Measurements from ENCODE around the gene HERPUD2.

HERPUD2 gene

GRCh38 chr7:35721288-35721687 is 26.4 kb upstream of the HERPUD2 start:
- H3K4me3 ChIP-seq (ENCODE audit: low read length): no peak overlapping the region
- no peak for TF ChIP-seq ZNF274 (IDR thresholded peaks at IDR 0.05; ENCODE audit: low read depth, low read length)

GRCh38 chr7:35720849-35721248 is 25.9 kb upstream of the HERPUD2 start:
- no peak overlapping the region for H3K4me3 ChIP-seq (ENCODE audit: low read length)
- no peak for TF ChIP-seq ZNF274 (IDR thresholded peaks at IDR 0.05; ENCODE audit: low read depth, low read length)

- no peak for TF ChIP-seq ZNF274 (IDR thresholded peaks at IDR 0.05; ENCODE audit: low read depth, low read length)
- no peak overlapping the region for H3K4me3 ChIP-seq (ENCODE audit: low read length)
These were observed 25.1 kb upstream of the HERPUD2 start for GRCh38 chr7:35720032-35720431.

- TF ChIP-seq ZNF274 (IDR thresholded peaks at IDR 0.05; ENCODE audit: low read depth, low read length): no peak
- H3K4me3 ChIP-seq (ENCODE audit: low read length): no peak overlapping the region
These were observed 23.1 kb upstream of the HERPUD2 start for GRCh38 chr7:35718047-35718446.

- TF ChIP-seq ZNF274 (IDR thresholded peaks at IDR 0.05; ENCODE audit: low read depth, low read length): no peak
- no peak overlapping the region for H3K4me3 ChIP-seq (ENCODE audit: low read length)
These were observed 22.6 kb upstream of the HERPUD2 start for GRCh38 chr7:35717516-35717915.

GRCh38 chr7:35717013-35717412 is 22.1 kb upstream of the HERPUD2 start:
- no peak for TF ChIP-seq ZNF274 (IDR thresholded peaks at IDR 0.05; ENCODE audit: low read depth, low read length)
- H3K4me3 ChIP-seq (ENCODE audit: low read length): no peak overlapping the region

- TF ChIP-seq ZNF274 (IDR thresholded peaks at IDR 0.05; ENCODE audit: low read depth, low read length): no peak
- H3K4me3 ChIP-seq (ENCODE audit: low read length): no peak overlapping the region
These were observed 21.3 kb upstream of the HERPUD2 start for GRCh38 chr7:35716038-35716803.

- TF ChIP-seq ZNF274 (IDR thresholded peaks at IDR 0.05; ENCODE audit: low read depth, low read length): no peak
- no peak overlapping the region for H3K4me3 ChIP-seq (ENCODE audit: low read length)
These were observed 19.9 kb upstream of the HERPUD2 start for GRCh38 chr7:35714862-35715261.

GRCh38 chr7:35714407-35714806 is 19.5 kb upstream of the HERPUD2 start:
- no peak for TF ChIP-seq ZNF274 (IDR thresholded peaks at IDR 0.05; ENCODE audit: low read depth, low read length)
- H3K4me3 ChIP-seq (ENCODE audit: low read length): no peak overlapping the region

- no peak overlapping the region for H3K4me3 ChIP-seq (ENCODE audit: low read length)
- TF ChIP-seq ZNF274 (IDR thresholded peaks at IDR 0.05; ENCODE audit: low read depth, low read length): no peak
These were observed 17.8 kb upstream of the HERPUD2 start for GRCh38 chr7:35712563-35713226.

- H3K4me3 ChIP-seq (ENCODE audit: low read length): no peak overlapping the region
- TF ChIP-seq ZNF274 (IDR thresholded peaks at IDR 0.05; ENCODE audit: low read depth, low read length): no peak
These were observed 12.5 kb upstream of the HERPUD2 start for GRCh38 chr7:35707422-35707821.

GRCh38 chr7:35705932-35706461 is 11.1 kb upstream of the HERPUD2 start:
- no peak for TF ChIP-seq ZNF274 (IDR thresholded peaks at IDR 0.05; ENCODE audit: low read depth, low read length)
- H3K4me3 ChIP-seq (ENCODE audit: low read length): no peak overlapping the region

GRCh38 chr7:35704261-35704660 is 9.3 kb upstream of the HERPUD2 start:
- no peak for TF ChIP-seq ZNF274 (IDR thresholded peaks at IDR 0.05; ENCODE audit: low read depth, low read length)
- H3K4me3 ChIP-seq (ENCODE audit: low read length): no peak overlapping the region

GRCh38 chr7:35702541-35702940 is 7.6 kb upstream of the HERPUD2 start:
- TF ChIP-seq ZNF274 (IDR thresholded peaks at IDR 0.05; ENCODE audit: low read depth, low read length): no peak
- H3K4me3 ChIP-seq (ENCODE audit: low read length): no peak overlapping the region

- H3K4me3 ChIP-seq (ENCODE audit: low read length): no peak overlapping the region
- no peak for TF ChIP-seq ZNF274 (IDR thresholded peaks at IDR 0.05; ENCODE audit: low read depth, low read length)
These were observed 6.5 kb upstream of the HERPUD2 start for GRCh38 chr7:35701287-35701900.

All from GM08714 (cell line).